Measurements from ENCODE around the gene CLNS1A. TPM values are rescaled to one million over a fixed set of nuclear protein-coding genes. Genes with fewer than 3 reads are reported as not detected.
A peak's percentile ranks its signal among the peaks of the same experiment; 100 is the strongest.
"Not testable (repeated sequence)": the region's sequence is repeated elsewhere in the genome, so short reads cannot be mapped to it uniquely, and the experiment has no call there.

The CLNS1A gene
- total and polyA plus RNA-seq, 5 experiments from 2014 or later = 127 to 151 (median 140) TPM

DNA sequence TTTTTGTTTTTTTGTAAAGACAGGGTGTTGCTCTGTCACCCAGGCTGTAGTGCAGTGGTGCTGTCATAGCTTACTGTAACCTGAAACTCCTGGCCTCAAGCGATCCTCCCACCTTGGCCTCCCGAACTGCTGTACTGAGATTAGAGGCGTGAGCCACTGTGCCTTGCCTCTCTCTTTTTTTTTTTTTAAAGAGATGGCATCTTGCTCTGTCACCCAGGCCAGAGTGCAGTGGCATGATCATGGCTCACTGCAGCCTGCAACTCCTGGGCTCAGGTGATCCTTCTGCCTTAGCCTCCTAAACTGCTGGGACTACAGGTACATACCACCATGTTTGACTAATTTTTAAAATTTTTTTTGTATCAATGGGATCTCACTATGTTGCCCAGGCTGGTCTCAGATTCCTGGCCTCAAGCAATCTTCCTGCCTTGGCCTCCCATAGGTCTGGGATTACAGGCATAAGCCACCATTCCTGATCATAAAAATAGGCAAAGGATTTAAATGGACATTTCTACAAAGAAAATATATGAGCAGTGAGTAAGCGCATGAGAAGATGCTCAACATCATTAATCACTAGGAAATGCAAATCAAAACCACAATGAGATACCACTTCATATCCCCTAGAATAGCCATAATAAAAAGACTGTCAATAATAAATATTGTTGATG, 17.3 kb upstream of the CLNS1A start:
- Mint-ChIP-seq H3K9me3 (no peaks in the 10 kb centered on the region), H3K4me1 (no peaks in the 10 kb centered on the region), H3K4me3 (no peak overlapping the region), H3K27me3 (peaks cover 0 to 3% (median 0%) of the 10 kb centered on the region in 5 donors), H3K36me3 (no peaks in the 10 kb centered on the region), H3K27ac (no peak overlapping the region)
- DNase-seq = no peak
- POLR2A ChIA-PET = no interaction called here
- ATAC-seq = no peak

DNA sequence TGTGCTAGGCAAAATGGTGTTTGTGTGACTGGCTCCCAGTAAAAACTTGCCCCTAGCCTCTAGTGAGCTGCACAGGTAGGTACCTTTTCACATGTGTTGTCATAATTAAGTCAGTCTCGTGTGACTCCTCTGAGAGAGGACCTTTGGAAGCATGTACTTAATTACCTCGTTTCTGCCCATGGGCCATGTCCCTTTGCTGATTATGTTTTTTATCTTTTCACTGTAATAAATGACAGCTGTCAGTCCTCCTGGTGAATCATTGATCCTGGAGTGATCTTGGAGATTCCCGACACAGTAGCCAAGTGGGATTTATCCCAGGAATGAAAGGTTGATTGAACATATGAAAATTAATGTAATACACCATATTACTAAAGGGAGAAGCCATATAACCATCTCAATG, 12.5 kb upstream of the CLNS1A start:
- POLR2A ChIA-PET = no interaction called here
- Mint-ChIP-seq H3K27me3 (peaks cover 0 to 14% (median 8%) of the 10 kb centered on the region in 5 donors), H3K36me3 (no peaks in the 10 kb centered on the region), H3K9me3 (no peaks in the 10 kb centered on the region), H3K4me3 (no peak overlapping the region), H3K4me1 (no peaks in the 10 kb centered on the region), H3K27ac (no peak overlapping the region)
- DNase-seq (no peak), ATAC-seq (no peak)

DNA sequence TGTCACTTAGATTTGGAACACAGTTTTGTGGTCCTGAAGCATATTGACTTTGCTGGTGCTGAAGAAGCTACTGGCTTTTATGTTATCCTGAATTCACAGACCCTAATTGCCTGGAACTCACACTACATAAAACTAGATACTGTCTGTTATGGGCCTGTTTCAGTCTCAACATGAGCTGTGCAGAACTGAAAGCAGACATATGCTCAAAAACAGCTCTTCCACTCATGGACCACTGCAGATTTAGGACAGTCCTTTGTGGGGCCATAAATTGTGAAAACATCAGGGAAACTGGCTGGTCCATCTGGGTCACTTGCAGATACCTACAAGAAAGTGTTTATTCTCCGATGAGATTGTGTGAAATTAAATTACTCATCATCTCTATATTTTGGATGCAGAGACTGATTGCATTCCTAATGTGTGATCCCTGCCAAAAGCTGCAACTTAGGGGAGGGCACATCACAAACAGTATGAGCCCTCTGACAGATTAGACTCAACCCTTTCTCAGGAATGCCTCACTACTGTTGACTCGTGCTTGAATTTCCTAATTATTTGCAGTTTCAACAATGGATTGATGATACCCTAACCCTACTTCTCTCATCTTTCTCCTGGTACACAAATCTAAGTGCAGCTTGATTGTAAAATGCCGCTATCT, 10.2 kb upstream of the CLNS1A start:
- Mint-ChIP-seq H3K4me3 (no peak overlapping the region), H3K27me3 (peaks cover 0 to 24% (median 11%) of the 10 kb centered on the region in 5 donors), H3K4me1 (no peaks in the 10 kb centered on the region), H3K9me3 (no peaks in the 10 kb centered on the region), H3K36me3 (no peaks in the 10 kb centered on the region), H3K27ac (no peak overlapping the region)
- DNase-seq = no peak
- ATAC-seq = no peak
- POLR2A ChIA-PET = no interaction called here

DNA sequence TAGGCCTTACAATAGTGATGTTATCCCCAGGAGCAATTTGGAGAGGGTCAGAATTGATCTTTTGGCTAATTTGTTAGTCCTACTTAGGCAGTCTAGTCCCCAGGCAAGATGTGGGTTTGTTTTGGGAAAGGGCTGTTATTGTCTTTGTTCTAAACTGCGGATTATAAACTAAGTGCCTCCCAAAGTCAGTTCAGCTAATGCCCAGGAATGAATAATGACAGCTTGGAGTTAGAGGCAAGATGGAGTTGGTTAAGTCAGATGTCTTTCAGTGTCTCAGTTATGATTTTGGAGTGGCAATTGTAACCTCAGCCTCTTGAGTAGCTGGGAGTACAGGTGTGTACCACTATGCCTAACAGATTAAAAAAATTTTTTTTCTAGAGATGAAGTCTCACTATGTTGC, 7.3 kb upstream of the CLNS1A start:
- DNase-seq = no peak
- no peaks in the 10 kb centered on the region for H3K4me1 Mint-ChIP-seq
- H3K36me3 Mint-ChIP-seq = peaks cover 0 to 4% (median 4%) of the 10 kb centered on the region in 3 donors
- POLR2A ChIA-PET = no interaction called here
- no peak overlapping the region for H3K27ac Mint-ChIP-seq
- H3K4me3 Mint-ChIP-seq = no peak overlapping the region
- no peak for ATAC-seq
- H3K27me3 Mint-ChIP-seq = peaks cover 0 to 24% (median 11%) of the 10 kb centered on the region in 5 donors
- peaks cover 0 to 4% (median 3%) of the 10 kb centered on the region in 9 donors for H3K9me3 Mint-ChIP-seq

DNA sequence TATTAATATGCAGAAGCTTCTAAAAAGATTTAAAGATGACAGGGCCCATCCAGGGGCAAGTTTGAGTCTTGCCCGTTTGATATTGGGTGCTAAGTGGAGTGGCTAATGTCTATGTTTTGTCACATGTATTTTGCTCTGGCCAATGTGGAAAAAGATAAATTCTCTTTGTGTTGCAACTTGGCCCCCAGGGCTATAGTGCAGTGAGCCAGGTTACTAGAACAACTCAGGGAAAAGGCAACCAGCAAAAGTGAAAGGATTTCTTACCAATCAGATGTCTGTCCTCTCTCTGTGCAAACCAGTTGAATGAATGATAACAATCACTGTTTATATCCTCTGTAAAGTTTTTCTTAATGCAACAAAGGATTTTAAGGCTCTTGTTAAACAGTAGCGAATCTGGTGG, 4.6 kb upstream of the CLNS1A start:
- ATAC-seq (no peak), DNase-seq (no peak)
- POLR2A ChIA-PET = no interaction called here
- Mint-ChIP-seq H3K9me3 (peaks cover 0 to 6% (median 3%) of the 10 kb centered on the region in 9 donors), H3K27ac (no peak overlapping the region), H3K4me3 (peak overlapping the region in 1 of 10 donors; percentile 22), H3K27me3 (peaks cover 0 to 24% (median 11%) of the 10 kb centered on the region in 5 donors), H3K4me1 (peaks cover 4 to 10% (median 8%) of the 10 kb centered on the region in 4 donors), H3K36me3 (peaks cover 0 to 6% (median 5%) of the 10 kb centered on the region in 3 donors)

DNA sequence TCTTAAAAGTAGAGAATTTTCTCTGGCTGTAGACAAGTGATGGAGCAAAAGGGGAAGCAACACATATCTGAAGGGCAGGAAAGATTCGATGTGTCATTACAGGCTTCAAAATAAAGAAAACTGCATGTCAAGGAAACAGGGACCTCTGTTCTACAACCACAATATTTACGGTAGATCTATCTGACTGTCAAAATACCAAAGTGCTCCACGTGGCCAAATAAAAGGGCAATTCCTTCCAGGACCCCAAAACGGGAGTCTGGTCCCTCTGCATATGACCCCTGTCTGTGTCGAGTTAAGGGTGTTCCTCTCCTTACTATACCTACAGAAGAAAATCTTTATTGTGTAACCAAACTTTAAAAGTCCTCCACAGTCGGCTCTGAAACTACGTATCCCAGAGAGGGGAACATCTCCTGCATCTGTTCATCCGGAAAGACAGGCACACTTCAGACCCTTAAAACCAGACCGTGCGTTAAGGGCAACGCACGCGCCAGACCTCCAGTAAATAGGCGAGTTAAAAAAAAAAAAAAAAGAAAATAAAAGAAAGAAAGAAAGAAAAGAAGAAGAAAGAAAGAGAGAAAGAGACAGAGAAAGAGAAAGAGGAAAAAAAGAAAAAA, 756 bp downstream of the CLNS1A start:
- Mint-ChIP-seq H3K4me1 (peaks cover 22 to 51% (median 43%) of the 10 kb centered on the region in 4 donors), H3K9me3 (peaks cover 0 to 6% (median 3%) of the 10 kb centered on the region in 9 donors), H3K27me3 (no peaks in the 10 kb centered on the region), H3K4me3 (peak overlapping the region; percentile 93 to 98 (median 97)), H3K27ac (peak overlapping the region; percentile 50 to 99 (median 94)), H3K36me3 (peaks cover 0 to 7% (median 6%) of the 10 kb centered on the region in 3 donors)
- DNase-seq = no peak
- no peak for ATAC-seq
- POLR2A ChIA-PET = interaction anchor here (0.5 to 1.1 kb wide), 3 partner anchors 25 to 358 kb away, joined by 3 to 6 read pairs (median 4); partner anchors contain the start of gene INTS4

DNA sequence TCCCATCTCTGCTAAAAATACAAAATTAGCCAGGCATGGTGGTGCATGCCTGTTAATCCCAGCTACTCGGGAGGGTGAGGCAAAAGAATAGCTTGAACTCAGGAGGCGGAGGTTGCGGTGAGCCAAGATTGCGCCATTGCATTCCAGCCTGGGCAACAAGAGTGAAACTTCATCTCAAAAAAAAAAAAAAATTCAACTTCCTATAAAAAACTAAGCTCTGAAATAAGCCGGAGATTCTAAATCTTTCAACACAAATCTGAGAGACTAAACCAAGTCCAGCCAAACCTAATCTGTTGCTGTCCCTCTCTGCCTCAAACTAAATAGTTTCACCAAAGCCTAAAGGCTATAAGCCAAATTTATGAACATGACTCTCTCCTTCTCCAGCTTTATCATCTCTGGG, 3.7 kb downstream of the CLNS1A start:
- POLR2A ChIA-PET = interaction anchor here (0.7 kb wide), 1 partner anchor 30 kb away, joined by 3 read pairs; no protein-coding TSS in a partner anchor
- not testable (repeated sequence) for H3K27me3 Mint-ChIP-seq, H3K9me3 Mint-ChIP-seq, DNase-seq, ATAC-seq
- H3K4me1 Mint-ChIP-seq = peaks cover 29 to 64% (median 57%) of the 10 kb centered on the region in 4 donors
- H3K27ac Mint-ChIP-seq = peak overlapping the region in 3 of 10 donors; percentile 7 to 23 (median 12)
- peaks cover 0 to 18% (median 2%) of the 10 kb centered on the region in 3 donors for H3K36me3 Mint-ChIP-seq
- H3K4me3 Mint-ChIP-seq = peak overlapping the region in 2 of 10 donors; percentile 36 to 44

DNA sequence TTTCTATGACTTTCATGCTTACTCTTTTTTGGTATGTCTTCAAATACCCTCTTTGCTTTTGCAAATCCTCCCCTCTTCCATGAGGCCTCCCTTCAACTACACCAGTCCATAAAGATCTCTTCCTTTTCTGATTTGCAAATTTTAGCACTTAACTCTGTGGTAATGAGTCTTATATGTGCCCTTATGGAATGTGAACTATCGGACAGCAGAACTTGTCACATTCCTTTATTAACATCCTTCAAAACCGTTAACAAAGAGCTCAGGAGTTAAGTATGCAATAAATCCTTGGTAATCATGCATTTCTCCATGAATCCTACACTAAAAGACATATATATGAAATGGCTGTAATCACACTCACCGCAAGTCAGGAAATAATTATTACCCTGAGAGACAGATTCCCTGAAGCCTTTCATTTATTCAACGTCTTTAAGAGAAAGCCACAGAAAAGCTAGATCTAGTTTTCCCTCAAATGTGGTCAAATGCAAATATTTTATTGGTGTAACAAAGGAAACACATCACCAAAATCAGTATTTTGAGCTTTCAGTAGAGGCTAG, 7.4 kb downstream of the CLNS1A start:
- no peaks in the 10 kb centered on the region for H3K9me3 Mint-ChIP-seq
- POLR2A ChIA-PET = no interaction called here
- no peak overlapping the region for H3K4me3 Mint-ChIP-seq
- H3K36me3 Mint-ChIP-seq = peaks cover under 1 to 49% (median 2%) of the 10 kb centered on the region in 3 donors
- no peak for DNase-seq
- H3K27me3 Mint-ChIP-seq = no peaks in the 10 kb centered on the region
- peaks cover 15 to 39% (median 31%) of the 10 kb centered on the region in 4 donors for H3K4me1 Mint-ChIP-seq
- H3K27ac Mint-ChIP-seq = peak overlapping the region in 2 of 10 donors; percentile 26 to 57
- ATAC-seq = no peak

DNA sequence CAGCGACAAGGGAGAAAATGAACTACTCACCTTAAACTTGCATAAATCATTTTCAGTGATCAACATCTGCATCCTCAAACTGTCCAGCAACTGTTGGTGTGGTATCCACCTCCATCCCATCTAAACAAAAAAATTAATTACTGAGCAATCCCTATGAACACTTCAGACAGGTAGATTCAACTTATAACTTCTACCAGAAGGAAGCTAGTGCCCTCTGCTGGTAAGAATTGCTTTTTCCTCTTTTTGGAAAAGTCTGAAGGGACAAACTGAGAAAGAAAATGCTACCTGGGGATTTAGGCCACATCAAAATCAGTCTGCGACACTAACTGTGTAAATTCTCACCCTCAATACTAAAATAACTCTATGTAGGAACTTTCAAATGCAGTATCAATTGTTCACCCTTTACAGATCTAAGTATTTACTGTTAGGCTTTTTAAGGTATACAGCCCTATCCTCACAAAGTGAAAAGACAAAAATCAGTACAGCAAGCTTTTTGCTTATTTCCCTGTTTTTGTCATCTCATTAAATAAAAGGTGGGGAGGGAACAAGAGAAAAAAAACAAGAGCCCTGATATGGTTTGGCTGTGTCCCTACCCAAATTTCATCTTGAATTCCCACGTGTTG, 17.9 kb downstream of the CLNS1A start:
- peaks cover 9 to 94% (median 16%) of the 10 kb centered on the region in 3 donors for H3K36me3 Mint-ChIP-seq
- peaks cover 0 to 1% (median 0%) of the 10 kb centered on the region in 4 donors for H3K4me1 Mint-ChIP-seq
- ATAC-seq (no peak), DNase-seq (peak in 5 of 10 donors; percentile 15 to 53 (median 46))
- H3K4me3 Mint-ChIP-seq = no peak overlapping the region
- no peak overlapping the region for H3K27ac Mint-ChIP-seq
- no peaks in the 10 kb centered on the region for H3K27me3 Mint-ChIP-seq
- POLR2A ChIA-PET = no interaction called here
- H3K9me3 Mint-ChIP-seq = no peaks in the 10 kb centered on the region

DNA sequence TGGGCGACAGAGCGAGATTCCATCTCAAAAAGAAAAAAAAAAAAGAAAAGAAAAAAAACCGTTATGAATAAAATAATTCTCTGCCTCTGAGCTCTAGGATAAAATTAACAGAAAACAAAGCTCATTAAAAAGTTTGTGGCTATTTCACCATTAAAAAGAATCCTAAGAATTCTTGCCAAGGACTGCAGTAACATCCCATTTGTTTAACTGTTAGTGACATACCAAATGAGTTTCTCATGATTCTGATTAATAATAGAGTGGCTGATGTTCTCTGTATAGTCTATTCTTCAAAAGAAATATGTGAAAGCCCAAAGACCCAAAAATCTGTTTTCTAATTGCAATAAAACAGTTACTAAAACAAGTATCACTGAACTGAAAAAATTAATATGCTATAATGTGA, 19.7 kb downstream of the CLNS1A start:
- ATAC-seq (no peak), DNase-seq (no peak)
- Mint-ChIP-seq H3K4me1 (peaks cover 0 to 1% (median 0%) of the 10 kb centered on the region in 4 donors), H3K4me3 (no peak overlapping the region), H3K36me3 (peaks cover 5 to 93% (median 19%) of the 10 kb centered on the region in 3 donors), H3K27ac (no peak overlapping the region), H3K27me3 (no peaks in the 10 kb centered on the region), H3K9me3 (no peaks in the 10 kb centered on the region)
- POLR2A ChIA-PET = no interaction called here

DNA sequence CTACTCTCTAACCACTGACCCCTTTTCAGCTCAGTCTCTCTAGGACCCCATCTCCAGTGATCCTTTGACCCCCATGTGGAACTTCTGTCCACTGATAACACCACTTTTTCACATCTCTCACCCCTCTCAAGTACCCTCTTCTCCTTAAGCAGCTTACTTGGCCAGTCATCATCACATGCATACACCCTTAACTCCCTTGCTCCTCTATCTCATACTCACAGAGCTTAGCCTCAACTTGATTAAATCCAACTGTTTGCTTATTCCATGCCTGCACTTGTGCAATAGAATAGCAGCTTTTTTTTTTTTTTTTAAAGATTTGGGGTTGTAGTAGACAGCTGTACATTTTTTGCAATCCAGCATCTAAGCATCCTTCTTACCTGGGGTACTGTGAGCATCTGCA, 25.7 kb downstream of the CLNS1A start:
- peaks cover 0 to 8% (median 0%) of the 10 kb centered on the region in 4 donors for H3K4me1 Mint-ChIP-seq
- no peak for ATAC-seq
- no peaks in the 10 kb centered on the region for H3K9me3 Mint-ChIP-seq
- peaks cover 5 to 80% (median 27%) of the 10 kb centered on the region in 3 donors for H3K36me3 Mint-ChIP-seq
- no peak for DNase-seq
- H3K27ac Mint-ChIP-seq = peak overlapping the region in 3 of 10 donors; percentile 26 to 65 (median 58)
- POLR2A ChIA-PET = interaction anchor here (0.8 kb wide), 1 partner anchor 25 kb away, joined by 3 read pairs; no protein-coding TSS in a partner anchor
- H3K27me3 Mint-ChIP-seq = no peaks in the 10 kb centered on the region
- H3K4me3 Mint-ChIP-seq = no peak overlapping the region

DNA sequence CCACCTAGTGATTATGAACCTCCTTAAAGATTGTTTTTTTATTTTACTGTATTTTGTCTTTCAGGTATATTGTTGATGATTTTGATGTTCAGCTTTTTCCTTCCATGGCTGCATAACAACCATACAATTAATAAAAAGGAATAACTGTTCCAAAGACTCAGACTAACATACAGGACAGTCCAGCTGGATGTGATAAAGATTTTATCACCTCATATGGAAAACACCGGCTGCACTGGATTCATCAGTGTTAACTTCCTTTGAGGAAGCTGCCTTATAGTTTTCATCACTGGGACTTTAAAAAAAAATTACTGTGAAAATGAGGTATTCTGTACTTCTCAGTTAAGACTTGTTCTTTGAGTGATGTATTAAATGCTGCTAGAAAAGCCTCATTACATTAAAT, 28.4 kb downstream of the CLNS1A start:
- POLR2A ChIA-PET = no interaction called here
- DNase-seq = no peak
- Mint-ChIP-seq H3K27ac (no peak overlapping the region), H3K27me3 (no peaks in the 10 kb centered on the region), H3K36me3 (peaks cover 0 to 62% (median 15%) of the 10 kb centered on the region in 3 donors), H3K4me3 (no peak overlapping the region), H3K9me3 (no peaks in the 10 kb centered on the region), H3K4me1 (peaks cover 0 to 6% (median 0%) of the 10 kb centered on the region in 4 donors)
- ATAC-seq = no peak

All from naive thymus-derived CD8-positive, alpha-beta T cell (primary cell).